NCI-H2196 treated with DMSO at 0.1 percent for 48 hours (cell line): ENCODE measurements around the gene HOXA6.

Source experiments
- DNase-seq: peaks from one replicate; lab custom pipeline; 2025; ENCODE audit not compliant: unreplicated experiment; lab: John Stamatoyannopoulos, UW

The HOXA6 gene

GRCh38 chr7:27162561-27163287 lies 15.2 kb upstream of the HOXA6 start:
- no peak for DNase-seq

GRCh38 chr7:27161721-27162560 lies 14.4 kb upstream of the HOXA6 start:
- no peak for DNase-seq

- DNase-seq, result no peak
Observed at GRCh38 chr7:27161214-27161720, 13.7 kb upstream of the HOXA6 start.

- DNase-seq, result peak; percentile 51
Observed at GRCh38 chr7:27160546-27161213, 13.1 kb upstream of the HOXA6 start.

- no peak for DNase-seq
Observed at GRCh38 chr7:27160145-27160545, 12.6 kb upstream of the HOXA6 start.

- DNase-seq, result no peak
Observed at GRCh38 chr7:27159266-27160144, 11.9 kb upstream of the HOXA6 start.

- DNase-seq, result no peak
Observed at GRCh38 chr7:27158436-27159265, 11.1 kb upstream of the HOXA6 start.

- no peak for DNase-seq
Observed at GRCh38 chr7:27157702-27158431, 10.3 kb upstream of the HOXA6 start.

- DNase-seq, result no peak
Observed at GRCh38 chr7:27156916-27157701, 9.5 kb upstream of the HOXA6 start.

- no peak for DNase-seq
Observed at GRCh38 chr7:27156508-27156898, 8.9 kb upstream of the HOXA6 start, which contains the start of gene HOXA7. TSS of gene HOXA7 (minus strand) at chr7:27156675. CDS start at chr7:27156545, 130 bp downstream.

- DNase-seq, result no peak
Observed at GRCh38 chr7:27155816-27156507, 8.4 kb upstream of the HOXA6 start.

- no peak for DNase-seq
Observed at GRCh38 chr7:27154901-27155815, 7.6 kb upstream of the HOXA6 start.

- no peak for DNase-seq
Observed at GRCh38 chr7:27154369-27154768, 6.8 kb upstream of the HOXA6 start.

- no peak for DNase-seq
Observed at GRCh38 chr7:27153526-27153925, 6.0 kb upstream of the HOXA6 start.

- no peak for DNase-seq
Observed at GRCh38 chr7:27152816-27153442, 5.4 kb upstream of the HOXA6 start.
